Inflammatory macrophage (primary cell): ENCODE measurements around the gene SMIM38.
A peak's percentile ranks its signal among the peaks of the same experiment; 100 is the strongest.
"Not testable (repeated sequence)": the region's sequence is repeated elsewhere in the genome, so short reads cannot be mapped to it uniquely, and the experiment has no call there.

Source experiments
- DNase-seq, 2 donors: peaks; one replicate each; pipeline ENCODE4 v3.0.0-alpha.2; 2020 to 2022

Gene SMIM38

DNA sequence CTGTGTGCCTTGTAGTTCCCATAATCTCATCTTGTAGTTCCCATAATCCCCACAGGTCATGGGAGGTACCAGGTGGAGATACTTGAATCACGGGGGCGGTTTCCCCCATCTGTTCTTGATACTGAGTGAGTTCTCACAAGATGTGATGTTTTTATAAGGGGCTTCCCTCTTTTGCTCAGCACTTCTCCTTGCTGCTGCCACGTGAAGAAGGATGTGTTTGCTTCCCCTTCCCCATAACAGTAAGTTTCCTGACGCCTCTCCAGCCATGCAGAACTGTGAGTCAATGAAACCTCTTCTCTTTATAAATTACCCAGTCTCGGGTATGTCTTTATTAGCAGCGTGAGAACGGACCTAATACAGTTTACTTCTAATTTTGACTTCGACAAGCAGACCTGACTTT lies 14.0 kb upstream of the SMIM38 start:
- peak; percentile 71 to 83 for DNase-seq

DNA sequence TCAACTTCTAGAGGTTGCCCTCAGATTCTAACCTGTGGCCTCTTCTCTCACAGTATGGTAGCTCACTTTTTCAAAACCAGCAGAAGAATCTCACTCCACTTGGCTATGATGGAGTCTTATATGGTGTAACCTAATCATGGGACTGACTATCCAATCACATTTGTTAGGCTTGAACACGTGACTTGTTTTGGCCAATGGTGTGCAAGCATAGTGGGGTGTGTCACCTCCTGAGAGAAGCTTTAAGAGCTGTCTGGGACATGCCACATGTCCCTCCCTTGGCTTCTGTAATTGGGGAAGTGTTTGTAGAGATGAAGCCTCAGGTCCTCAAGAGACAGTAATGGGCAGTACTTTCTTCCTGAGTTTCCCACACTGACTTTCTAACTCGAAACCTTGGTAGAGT lies 12.8 kb upstream of the SMIM38 start:
- peak; percentile 36 to 45 for DNase-seq

DNA sequence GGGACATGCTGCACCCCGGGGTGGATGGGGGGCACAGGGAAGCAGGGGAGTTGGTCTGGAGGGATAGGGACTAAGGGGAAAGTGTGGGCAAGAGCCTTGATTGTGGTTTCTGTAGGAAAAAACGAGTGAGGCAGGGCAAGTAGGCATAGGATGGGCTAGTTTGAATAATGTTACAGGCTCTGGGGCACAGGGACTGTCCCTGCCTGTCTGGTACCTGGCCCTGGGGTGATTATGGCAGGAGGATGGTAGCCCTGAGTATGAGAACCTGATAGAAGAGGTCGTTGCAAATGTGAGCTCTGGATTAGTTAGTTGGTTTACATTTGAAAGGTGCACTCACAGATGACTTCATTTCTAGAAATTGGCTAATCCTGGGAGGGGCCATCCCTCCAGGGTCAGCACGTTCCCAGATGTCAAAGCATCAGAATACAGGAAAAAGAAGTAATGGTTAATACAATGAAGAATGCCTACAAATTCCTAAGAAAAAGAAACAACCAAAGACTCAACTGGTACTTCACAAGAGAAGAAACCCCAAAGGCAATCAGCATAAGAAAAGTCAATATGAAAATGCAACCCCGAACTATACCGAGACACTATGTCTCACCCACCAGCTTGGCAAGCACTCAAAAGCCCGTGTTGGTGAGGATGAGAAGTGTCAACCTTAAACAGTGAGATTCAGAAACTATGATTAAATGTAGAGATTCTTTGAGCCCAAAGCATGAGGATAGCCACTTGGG lies 11.3 kb upstream of the SMIM38 start:
- DNase-seq = no peak

DNA sequence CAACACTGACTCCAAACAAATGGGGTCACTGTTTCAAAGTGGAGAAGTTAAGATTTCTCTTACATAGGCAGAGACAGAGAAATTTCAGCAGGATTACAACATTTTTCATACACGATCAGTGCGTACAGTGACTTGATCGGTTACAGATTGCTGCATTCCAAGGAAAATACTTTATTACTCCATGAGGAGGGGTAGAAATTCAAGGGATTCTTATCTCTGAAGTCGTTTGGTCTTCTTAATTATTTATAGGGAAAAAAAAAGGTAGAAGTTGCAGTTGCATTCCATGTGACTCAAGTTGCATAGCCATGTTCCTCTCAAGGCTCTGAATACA lies 10.7 kb upstream of the SMIM38 start:
- no peak for DNase-seq

DNA sequence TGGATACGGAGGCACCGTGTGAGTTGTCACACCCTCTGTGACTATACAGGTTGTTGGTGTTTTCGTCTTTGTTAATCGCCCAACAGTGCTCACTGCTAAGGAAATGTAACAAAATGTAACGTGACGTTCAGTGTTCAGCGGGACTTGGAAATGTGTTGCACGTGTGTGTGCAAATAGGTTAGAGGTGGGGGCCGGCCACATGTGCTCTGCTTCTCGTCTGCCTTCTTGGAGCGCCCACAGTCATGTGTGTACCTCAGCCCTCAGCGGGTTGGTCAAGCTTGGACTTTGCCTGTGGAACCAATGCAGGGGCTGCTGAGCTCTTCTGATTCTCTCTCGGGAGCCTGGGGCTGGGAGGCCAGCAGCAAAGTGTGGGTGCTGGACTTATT lies 7.4 kb upstream of the SMIM38 start:
- no peak for DNase-seq

DNA sequence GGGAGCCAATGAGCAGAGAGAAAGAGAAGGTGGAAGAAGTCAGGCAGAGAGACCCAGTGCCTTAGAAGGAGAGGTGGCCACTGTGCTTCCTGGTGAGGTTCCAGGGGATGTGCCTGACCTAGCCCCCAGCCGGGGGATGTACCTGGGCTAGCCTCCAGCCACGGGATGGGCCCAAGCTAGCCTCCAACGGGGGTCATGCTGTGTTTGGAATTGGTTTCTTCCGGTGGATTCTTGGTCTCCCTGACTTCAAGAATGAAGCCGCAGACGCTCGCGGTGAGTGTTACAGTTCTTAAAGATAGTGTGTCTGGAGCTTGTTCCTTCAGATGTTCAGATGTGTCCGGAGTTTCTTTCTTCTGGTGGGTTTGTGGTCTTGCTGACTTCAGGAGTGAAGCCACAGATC lies 6.9 kb upstream of the SMIM38 start:
- no peak for DNase-seq

DNA sequence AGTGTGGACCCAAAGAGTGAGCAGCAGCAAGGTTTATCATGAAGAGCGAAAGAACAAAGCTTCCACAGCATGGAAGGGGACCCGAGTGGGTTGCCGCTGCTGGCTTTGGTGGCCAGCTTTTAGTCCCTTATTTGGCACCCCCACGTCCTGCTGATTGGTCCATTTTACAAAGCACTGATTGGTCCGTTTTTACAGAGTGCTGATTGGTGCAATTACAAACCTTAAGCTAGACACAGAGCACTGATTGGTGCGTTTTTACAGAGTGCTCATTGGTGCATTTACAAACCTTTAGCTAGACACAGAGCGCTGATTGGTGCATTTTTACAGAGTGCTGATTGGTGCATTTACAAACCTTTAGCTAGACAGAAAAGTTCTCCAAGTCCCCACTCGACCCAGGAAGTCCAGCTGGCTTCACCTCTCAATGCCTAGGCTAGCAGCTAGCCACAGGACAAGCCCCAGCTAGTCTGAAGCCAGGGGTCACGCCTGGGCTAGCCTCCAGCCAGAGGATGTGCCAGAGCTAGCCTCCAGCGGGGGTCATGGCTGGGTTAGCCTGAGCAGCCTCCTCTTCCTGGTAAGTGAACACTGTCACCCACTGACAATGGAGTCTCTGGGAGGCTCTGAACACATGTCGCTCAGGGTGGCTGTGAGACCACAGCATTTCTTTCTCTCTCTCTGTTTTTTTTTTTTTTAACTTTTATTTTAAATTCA lies 6.2 kb upstream of the SMIM38 start:
- not testable (repeated sequence) for DNase-seq

DNA sequence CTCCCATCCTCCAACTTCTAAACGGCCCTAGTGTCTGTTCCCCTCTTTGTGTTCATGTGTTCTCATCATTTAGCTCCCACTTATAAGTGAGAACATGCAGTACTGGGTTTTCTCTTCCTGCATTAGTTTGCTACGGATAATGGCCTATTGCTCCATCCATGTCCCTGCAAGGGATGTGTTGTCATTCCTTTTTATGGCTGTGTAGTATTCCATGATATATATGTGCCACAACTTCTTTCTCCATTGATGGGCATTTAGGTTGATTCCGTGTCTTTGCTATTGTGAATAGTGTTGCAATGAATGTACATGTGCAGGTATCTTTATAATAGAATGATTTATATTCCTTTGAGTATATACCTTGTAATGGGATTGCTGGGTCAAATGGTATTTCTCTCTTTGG lies 5.6 kb upstream of the SMIM38 start:
- no peak for DNase-seq

DNA sequence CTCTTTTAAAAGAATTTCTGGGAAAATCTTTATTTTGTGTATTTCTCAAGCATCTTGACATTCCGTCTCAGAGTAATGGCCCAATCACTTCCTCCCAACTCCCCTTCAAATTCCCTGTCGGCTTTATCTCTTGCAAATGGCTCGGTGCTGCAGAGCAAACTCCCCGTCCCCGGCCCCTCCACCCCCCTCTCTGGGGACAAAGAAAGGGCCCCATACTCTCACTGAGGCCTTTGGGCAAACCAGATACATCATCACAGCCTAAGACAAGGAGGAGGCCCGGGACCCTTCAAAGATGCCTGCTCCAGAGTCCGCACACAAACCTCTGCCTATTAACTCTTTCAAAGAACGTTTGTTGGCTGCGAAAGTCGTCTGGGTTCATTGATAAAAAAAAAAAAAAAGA lies 3.9 kb upstream of the SMIM38 start:
- no peak for DNase-seq

DNA sequence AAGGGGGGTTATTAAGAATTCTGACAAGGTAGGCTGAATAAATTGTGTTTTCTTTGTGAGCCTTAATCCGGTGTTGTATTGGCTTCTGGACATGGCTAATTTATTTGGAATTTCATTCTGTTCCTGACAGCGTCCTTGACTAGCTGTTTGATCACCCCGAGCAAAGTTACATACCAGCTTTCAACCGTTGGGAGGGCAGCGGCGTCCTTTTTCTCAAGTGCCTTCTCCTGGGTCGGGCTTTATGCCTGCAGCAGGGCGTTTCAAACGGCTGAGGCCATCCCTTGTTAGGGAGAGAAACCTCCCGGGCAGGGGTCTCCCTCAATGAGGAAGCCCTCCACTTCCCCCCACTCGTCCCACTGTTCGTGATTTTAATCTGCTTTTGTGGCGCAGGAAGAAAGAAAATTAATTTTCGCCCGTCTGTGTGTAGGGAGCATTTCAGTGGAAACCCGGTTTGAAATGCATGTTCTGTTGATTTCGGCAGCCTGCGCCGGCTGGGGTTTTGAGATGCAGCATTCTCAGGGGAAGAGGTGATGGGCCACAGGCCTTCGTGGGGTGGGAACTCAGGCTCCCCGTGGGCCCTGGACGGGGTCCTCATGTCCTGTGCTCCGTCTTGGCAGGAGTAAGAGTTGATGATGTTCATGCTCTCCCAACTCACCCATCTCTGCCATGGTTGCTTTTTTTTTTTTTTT lies 2.9 kb upstream of the SMIM38 start:
- no peak for DNase-seq

DNA sequence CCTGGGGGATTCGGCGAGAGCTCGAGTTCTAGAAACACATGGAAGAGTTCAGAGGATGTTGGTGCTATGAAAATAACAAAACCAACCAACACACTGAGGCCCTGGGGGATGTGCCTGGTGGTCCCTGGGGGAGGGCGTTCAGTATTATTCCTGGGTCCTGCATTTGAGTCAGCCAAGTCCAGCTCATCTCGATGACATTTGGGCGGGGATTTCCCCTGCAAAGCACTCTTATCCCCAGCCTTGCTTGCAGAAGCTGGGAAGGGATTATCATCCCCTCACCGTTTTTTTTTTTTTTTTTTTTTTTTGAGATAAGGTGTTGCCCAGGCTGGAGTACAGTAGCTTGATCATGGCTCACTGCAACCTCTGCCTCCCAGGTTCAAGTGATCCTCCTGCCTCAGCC lies 2.1 kb upstream of the SMIM38 start:
- no peak for DNase-seq

DNA sequence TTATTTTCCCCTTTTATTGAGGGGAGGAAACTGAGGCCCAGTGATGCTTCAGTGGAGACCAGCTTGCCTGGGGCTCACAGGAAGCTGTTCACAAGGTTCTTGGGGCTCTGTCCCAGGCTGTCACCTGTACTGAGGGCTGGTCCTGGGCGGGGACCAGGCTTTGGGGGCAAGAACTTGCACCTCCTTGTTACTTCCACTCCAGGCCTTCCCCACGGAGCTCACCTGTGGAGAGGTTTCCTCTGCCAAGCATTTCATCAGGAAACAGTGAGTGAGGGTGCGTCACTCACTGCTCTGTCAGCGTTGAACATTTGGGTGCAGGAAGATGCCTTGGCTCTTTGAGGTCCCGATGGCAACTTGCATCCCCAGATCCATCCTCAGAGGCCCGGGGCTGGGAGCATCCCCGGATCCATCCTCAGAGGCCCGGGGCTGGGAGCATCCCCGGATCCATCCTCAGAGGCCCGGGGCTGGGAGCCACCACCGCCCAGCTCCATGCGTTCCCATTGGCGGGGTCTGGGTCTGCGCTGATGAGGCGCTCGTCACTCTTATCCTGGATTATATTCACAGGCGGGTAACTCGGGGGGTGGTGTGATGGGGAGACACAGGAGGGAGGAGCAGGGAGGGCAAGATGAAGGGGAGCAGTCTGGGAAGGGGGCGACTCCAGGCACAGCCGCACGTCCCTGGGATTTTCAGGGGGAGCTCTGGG lies 1.4 kb upstream of the SMIM38 start:
- DNase-seq = no peak

DNA sequence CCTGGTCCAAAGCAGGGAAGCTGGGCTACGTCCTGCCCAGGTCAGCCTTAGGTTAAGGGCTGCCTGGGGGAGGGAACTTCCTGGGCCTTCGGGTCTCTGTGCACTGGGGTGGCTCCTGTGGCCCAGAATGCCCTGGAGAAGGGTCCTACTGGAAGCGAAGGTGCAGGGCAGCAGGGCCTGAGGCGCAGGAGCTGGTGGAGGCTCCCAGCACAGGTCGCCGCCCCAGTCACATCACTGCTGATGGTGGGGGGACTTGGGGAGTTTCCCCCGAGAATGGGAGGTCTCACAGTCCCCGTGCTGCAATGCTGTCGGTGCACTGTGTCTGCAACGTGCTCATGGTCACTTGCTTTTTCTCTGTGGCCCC lies 815 bp upstream of the SMIM38 start:
- DNase-seq = no peak

DNA sequence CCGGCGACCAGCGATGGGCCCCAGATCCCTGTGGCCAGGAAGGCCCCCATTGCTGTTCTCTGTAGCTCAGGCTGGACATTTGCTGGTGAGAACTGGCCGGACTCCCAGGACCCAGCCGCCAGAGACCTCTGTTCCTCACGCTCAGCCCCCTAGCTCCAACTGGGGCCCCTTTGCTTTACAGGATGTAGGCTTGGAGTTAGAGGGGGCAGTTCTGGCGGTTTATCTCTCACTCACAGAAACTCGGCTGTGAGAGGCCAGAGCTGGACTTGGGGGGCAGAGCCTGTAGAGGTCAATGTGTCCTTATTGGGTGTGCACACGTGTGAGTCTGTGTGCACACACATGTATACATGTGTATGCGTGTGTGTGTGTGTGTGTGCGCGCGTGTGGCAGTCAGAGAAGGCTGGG lies 502 bp downstream of the SMIM38 start:
- DNase-seq = no peak

DNA sequence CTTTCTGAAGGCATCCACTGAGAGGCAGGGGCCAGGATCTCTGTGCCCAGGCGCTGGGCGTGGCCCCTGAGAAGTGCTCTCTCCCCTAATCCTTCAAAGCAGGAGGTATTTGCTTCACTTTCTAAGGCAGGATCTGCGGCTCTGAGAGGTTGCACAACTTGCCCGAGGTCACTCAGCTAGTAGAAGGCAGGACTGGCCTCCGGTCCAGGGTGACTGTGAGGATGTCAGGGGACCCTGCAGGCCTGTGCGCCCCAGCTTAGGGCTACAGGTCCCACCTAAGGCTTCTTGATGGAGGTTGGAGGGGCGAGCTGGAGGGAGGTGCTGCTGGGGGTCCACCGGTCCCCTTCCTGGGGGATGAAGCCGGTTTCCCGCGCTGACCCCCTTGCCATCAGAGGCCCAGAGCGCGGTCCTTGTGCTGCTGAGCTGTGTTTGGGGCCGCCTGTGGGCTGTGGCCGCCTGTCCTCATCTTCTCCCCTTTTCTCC lies 979 bp downstream of the SMIM38 start:
- DNase-seq = peak in 1 of 2 donors; percentile 30

DNA sequence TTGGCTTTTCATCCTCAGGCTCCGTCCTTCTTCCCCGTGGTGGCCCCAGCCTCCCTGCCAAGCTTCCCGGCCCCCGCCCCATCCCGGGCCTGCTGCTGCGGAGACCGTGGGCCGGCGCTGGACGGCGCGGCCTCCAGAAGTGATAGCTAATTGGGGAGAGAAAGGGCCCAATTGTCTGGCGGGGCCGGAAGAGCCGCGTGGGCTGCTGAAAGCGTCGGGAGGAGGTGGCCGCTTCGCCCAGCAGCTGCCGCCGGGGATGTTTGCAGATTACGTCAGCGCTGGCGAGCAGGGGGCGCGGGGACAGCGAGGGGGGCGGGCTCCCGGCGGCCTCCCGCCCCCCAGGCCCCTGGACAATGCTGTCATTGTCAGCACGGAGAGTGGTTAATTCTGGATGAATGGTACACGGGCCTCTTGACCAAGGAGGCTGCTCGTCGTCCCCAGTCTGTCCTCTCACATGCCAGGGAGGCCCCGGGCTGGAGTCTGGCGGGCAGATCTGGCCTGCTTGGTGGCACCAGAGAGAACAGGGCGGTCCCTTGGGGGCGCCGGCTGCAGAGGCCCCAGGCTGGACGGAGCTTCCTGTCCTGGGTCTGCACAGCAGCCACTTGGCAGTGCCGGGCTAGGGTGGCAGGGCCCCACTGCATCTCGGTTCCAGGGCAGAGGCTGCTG lies 1.6 kb downstream of the SMIM38 start:
- peak in 1 of 2 donors; percentile 35 for DNase-seq

DNA sequence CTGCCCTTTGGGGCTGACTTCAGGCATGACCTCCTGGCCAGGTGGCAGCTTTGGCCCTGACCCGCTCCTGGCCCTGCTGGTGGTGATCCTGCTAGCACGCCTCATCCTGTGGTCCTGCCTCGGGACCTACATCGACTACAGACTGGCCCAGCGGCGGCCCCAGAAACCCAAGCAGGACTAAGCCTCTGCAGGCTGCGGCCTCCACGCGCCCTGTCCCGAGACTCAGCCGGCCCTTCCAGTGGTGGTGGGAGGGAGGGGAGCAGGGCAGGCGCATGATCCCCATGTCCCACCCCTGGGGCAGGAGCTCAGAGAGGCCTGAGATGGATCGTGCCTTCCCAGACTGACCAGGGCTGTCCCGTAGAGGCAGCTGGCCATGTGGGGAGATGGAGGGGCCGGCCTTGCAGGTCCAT lies 2.1 kb downstream of the SMIM38 start:
- DNase-seq = no peak

DNA sequence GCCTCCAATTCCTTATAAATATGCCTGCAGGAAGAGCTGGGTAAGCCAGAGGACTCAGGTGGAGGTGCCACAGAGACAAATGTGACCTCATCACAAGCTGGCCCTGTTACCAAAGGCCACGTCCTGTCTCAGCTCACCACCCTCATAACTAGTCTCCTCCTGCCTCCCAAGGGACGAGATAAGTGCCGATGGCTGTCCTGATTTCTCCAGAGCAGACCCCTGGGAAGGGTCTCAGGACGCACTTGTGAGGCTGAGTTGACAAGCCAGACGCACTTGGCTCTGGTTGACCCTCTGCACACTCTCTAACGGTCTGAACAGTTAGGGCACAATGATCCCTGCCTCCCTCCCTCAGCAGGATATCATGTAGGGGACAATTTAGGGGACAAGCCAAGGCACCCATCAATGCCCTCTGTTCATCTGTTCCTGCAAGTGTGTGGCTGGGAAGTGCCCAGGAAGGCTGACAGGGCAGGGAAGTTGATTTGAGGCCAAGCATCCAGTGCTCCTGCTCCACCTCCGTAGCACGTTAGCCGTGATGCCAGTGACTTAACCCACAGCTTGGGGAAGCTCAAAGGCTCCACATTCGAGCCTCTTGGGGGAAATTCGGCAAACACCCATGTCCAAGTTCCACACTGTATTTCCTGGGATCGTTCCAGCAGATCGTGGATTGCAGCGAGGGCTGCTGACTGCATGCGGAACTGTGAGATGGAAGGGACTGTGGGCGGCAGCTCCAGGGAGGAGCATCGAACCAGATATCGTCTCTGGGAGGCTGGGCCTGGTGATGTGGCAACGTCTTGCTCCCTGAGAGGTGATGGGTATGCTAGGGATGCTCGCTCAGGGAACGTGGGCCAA lies 2.8 kb downstream of the SMIM38 start:
- DNase-seq = no peak

DNA sequence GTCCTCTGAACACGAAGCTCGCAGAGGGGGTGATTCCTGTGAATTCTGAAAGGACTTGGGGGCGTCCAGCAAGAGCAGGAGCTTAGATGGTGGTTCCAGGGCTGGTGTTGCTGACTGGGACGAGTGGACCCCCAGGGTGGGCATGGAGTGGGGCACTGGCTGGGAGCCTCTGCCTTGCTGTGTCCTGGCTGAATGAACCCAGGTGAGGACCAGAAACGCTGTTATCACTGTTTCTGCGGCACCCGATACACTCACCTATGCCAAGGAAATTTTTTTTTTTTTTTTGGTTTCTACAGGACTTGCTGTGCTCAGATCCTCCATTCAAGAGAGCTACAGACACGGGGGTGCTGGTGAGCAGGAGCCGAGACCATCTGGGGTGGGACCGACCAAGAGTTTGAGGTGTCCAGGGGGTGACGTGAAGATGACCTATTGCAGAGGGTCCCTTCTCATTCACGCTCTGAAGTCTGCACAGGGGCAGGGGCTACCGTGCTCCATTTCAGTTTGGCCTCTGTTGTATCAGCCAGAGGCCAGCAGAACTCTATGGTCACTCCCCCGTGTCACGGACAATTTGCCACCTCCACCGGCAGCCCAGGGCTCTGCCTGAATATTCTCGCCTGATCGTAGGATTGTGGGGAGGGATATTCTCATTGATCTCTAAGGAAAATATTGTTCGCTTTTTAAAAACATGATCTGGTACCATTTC lies 3.6 kb downstream of the SMIM38 start:
- DNase-seq = no peak

DNA sequence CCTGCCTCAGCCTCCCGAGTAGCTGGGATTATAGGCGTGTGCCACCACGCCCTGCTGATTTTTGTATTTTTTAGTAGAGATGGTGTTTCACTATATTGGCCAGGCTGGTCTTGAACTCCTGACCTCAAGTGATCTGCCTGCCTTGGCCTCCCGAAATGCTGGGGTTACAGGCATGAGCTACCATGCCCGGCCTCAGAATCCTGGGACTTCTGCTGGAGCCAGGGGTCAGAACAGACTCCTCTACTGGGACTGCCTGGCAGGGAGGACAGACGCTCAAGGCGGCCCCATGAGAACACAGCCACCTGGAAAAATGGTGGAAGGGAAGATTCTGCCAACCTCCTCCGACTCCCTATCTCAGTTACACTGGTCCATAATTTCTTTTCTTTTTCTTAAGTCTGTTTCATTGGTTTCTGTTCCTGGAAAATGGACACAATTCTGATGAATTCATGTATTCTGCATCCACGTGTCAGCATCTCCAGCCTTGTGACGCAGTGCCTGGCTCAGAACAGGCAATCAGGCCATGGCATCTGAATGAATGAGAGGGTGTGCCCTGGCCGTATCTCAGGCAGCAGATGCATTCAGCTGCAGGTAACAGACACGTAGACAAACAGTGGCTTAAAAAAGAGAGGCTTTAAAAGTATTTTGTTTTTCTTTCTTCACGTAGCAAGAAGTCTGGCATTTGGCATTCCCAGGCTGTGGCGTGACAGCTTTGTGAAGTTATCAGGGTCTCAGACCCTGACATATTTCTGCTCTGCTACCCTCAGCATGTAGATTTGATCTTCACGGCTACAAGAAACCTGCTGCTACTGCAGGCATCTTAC lies 4.8 kb downstream of the SMIM38 start:
- DNase-seq = no peak
